NCI-H128 (cell line): Measurements from ENCODE around the gene ZNF808.
"Not testable (repeated sequence)": the region's sequence is repeated elsewhere in the genome, so short reads cannot be mapped to it uniquely, and the experiment has no call there.

Source experiments
- DNase-seq: peaks from one replicate; lab custom pipeline; 2025; ENCODE audit not compliant: unreplicated experiment; lab: John Stamatoyannopoulos, UW

Gene ZNF808

GRCh38 chr19:52527134-52527955 is at the start of gene ZNF808:
Gene ZNF808, plus strand, starts transcription at chr19:52527668. Its CDS starts 15,617 bp downstream, at chr19:52543285.
- DNase-seq: peak; percentile 85

- not testable (repeated sequence) for DNase-seq
Observed at GRCh38 chr19:52484111-52484743, 43.2 kb upstream of the ZNF808 start.

DNA sequence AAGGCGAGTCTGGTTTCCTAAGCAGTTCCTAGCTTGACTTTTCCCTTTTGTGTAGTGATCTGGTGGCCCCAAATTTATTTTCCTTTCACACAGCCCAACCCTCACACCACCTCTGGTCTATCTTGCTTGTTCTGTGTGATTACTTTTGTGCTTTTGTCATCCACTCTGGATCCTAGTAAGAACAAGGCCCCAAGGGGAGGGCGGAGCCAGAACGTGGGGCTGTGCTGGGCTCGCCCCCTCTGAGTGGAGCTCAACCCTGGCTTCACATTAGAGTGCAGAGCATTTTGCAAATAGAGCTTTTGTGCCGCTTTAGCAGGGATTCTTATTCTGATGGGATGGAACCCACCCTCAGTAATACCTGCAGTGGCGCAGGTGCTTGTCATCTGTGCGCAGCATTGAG is 42.4 kb upstream of the ZNF808 start:
- DNase-seq: not testable (repeated sequence)

- not testable (repeated sequence) for DNase-seq
Observed at GRCh38 chr19:52485561-52486240, 41.8 kb upstream of the ZNF808 start.

GRCh38 chr19:52492201-52492993 is 35.1 kb upstream of the ZNF808 start:
- no peak for DNase-seq

DNA sequence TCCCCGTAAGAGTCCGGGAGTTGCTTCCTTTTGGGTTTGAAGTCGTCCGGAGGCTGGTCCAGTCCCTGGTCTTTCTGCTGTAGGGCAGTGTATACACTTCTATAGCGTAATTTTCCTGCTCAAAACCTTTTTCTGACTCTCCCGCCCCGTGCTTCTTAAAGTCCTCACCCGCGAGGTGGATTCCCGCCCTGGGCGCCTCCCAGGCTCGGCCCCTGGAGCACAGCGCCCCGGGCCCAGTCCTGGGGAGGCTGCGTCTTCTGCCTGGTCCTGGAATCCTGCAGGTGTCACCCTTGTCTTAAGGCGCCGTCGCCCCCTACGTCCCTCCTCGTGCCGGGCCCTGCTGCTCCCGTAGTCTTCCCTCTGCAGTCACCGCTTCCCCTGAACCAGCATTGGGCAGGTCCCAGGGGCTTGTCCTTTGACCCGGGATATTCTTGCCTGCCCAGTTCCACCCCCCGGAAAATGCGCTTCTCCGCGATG is 34.4 kb upstream of the ZNF808 start:
- DNase-seq: no peak

DNA sequence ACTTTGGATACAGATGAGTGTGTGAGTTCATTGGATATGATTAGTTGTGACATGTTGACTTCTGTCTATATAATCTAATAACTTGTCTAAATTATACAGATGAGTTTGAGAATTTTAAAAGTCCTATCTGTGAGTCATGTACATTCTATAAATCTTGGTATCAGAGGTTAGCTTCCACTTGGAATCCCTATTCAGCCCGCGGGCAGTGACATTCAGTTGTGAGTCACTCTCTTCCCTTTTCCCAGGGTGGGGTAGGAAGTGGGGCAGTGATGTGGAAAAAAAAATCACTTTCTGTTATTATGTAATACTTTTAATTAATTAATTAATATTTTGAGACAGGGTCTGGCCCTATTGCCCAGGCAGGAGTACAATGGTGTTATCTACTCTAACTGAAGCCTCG is 33.0 kb upstream of the ZNF808 start:
- no peak for DNase-seq

DNA sequence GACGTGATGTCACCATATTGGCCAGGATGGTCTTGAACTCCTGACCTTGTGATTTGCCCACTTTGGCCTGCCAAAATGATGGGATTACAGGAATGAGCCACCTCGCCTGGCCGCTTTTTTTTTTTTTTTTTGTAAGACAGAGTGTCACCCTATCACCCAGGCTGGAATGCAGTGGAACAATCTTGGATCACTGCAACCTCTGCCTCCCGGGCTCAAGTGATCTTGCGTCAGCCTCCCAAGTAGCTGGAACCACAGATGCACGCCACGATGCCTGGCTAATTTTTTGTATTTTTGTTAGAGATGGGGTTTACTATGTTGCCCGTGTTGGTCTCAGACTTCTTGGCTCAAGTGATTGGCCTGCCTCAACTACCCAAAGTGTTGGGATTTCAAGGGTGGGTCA is 28.9 kb upstream of the ZNF808 start:
- DNase-seq: no peak

GRCh38 chr19:52500474-52500873 is 27.0 kb upstream of the ZNF808 start:
- not testable (repeated sequence) for DNase-seq

DNA sequence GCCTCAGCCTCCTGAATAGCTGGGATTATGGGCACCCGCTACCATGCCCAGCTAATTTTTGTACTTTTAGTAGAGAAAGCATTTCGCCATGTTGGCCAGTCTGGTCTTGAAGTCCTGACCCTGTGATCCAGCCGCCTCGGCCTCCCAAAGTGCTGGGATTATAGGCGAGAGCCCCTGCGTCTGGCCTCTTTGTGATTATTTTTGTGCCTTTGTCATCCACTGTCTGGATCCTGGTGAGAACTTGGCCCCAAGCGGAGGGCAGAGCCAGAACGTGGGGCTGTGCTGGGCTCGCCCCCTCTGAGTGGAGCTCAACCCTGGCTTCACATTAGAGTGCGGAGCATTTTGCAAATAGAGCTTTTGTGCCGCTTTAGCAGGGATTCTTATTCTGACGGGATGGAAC is 26.5 kb upstream of the ZNF808 start:
- not testable (repeated sequence) for DNase-seq

DNA sequence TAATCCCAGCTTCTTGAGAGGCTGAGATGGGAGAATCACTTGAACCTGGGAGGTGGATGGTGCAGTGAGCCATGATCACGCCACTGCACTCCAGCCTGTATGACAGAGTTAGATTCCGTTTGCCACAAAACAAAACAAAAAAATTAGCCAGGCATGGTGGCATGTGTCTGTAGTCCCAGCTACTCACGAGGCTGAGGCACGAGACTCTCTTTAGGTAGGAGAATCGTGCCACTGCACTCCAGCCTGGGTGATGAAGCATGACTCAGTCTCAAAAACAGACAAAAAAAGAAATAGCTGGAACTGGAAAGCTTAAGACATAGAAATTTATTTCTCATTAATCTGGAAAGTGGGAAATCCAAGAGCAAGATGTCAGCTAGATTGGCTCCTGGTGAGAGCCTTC is 20.2 kb upstream of the ZNF808 start:
- DNase-seq: no peak

DNA sequence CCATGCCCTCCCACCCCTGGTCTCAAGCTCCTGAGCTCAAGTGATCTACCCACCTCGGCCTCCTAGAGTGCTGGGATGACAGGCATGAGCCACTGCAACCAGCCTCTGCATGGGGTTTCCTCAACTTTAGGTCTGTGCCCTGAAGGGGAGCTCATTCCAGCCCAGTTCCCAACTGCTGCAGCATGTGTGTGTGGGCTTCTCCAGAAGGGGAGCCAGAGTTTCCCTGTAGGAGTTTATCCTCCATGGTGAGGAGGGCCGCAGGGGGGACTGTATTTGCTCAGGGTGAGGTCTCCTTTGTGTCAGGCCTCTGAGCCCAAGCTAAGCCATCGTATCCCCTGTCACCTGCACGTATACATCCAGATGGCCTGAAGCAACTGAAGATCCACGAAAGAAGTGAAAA is 11.3 kb upstream of the ZNF808 start:
- DNase-seq: no peak

GRCh38 chr19:52518646-52519045 is 8.8 kb upstream of the ZNF808 start:
- DNase-seq: no peak

DNA sequence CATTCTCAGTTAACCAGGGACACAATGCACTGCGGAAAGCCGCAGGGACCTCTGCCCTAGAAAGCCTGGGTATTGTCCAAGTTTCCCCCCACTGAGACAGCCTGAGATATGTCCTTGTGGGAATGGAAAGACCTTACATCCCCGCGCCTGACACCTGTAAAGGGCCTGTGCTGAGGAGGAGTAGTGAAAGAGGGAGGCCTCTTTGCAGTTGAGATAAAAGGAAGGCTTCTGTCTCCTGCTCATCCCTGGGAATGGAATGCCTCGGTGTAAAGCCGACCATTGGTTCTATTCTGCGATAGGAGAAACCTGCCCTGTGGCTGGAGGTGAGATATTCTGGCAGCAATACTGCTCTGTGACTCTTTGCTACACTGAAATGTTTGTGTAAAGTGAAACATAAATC is 8.3 kb upstream of the ZNF808 start:
- not testable (repeated sequence) for DNase-seq

DNA sequence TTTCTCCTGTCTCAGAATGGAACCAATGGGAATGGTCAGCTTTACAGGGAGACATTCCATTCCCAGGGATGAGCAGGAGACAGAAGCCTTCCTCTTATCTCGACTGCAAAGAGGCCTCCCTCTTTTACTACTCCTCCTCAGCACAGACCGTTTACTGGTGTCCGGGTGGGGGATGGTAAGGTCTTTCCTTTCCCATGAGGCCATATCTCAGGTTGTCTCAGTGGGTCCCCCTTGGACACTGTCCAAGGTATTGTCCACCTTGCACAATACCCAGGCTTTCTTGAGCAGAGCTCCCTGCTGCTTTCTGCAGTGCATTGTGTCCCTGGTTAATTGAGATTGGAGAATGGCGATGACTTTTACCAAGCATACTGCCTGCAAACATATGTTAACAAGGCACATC is 7.5 kb upstream of the ZNF808 start:
- DNase-seq: no peak

GRCh38 chr19:52522551-52522950 is 4.9 kb upstream of the ZNF808 start:
- no peak for DNase-seq

- no peak for DNase-seq
Observed at GRCh38 chr19:52524086-52524485, 3.4 kb upstream of the ZNF808 start.

GRCh38 chr19:52527956-52528351 is 486 bp downstream of the ZNF808 start:
- no peak for DNase-seq

DNA sequence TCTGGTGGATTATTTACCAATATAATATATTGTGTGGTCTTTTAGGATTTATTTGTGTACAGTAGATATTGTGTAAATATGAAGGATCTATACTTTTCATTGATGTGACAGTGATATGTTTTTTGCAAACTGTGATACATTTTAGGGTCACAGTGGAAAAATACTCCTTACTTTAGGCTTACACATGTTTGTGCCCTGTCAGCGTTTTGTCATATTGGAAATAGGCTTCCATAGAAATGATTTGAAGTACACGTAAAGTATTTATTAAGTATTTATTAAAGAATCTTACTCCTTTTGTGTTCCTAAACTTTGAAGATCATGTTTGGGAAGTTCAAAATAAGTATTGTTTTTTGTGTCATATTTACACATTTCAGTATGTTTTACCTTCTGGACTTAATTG is 5.0 kb downstream of the ZNF808 start:
- no peak for DNase-seq

DNA sequence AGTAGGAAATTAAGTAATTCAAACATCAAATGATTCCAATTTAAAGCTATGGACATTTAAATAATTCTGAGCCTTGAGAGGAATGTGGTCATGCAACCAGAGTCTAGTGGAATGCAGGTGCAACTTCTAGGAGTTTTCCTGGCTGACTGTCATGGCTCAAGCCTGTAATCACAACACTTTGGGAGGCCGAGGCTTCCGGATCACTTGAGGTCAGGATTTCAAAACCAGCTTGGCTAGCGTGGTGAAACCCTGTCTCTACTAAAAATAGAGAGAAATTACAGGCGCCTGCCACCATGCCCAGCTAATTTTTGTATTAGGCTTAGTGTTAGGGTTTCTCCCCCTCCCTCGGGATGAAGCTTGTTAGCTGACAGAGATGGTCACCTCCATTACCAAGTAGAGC is 6.4 kb downstream of the ZNF808 start:
- no peak for DNase-seq

- not testable (repeated sequence) for DNase-seq
Observed at GRCh38 chr19:52535385-52535770, 7.9 kb downstream of the ZNF808 start.
